Trophoblast cell (in vitro differentiated cells and primary cell): ENCODE results near the gene CNPPD1.
A peak's percentile ranks its signal among the peaks of the same experiment; 100 is the strongest.

Source experiments
- DNase-seq, 2 donors: peaks; one replicate each; pipeline ENCODE4 v3.0.0-alpha.2; 2016
- H2AFZ ChIP-seq: 2 replicates; pipeline ENCODE4 v1.6.1; 2013; ENCODE audit warnings: low read length, moderate library complexity, mild to moderate bottlenecking; ENCODE audit not compliant: insufficient read depth, poor library complexity
- H2AK5ac ChIP-seq: 2 replicates; pipeline ENCODE4 v1.6.1; 2013; ENCODE audit warnings: mild to moderate bottlenecking, low read length
- H2BK120ac ChIP-seq: 2 replicates; pipeline ENCODE4 v1.6.1; 2013; ENCODE audit warnings: low read length, mild to moderate bottlenecking, moderate library complexity; ENCODE audit not compliant: insufficient read depth, poor library complexity
- H2BK12ac ChIP-seq: 2 replicates; pipeline ENCODE4 v1.6.1; 2013; ENCODE audit warnings: mild to moderate bottlenecking, low read length, moderate library complexity
- H2BK5ac ChIP-seq: 2 replicates; pipeline ENCODE4 v1.6.1; 2013; ENCODE audit warnings: low read length, low read depth, moderate library complexity, mild to moderate bottlenecking; ENCODE audit not compliant: poor library complexity
- H3K14ac ChIP-seq: 2 replicates; pipeline ENCODE4 v1.6.1; 2013; ENCODE audit warnings: mild to moderate bottlenecking, low read length
- H3K18ac ChIP-seq: 2 replicates; pipeline ENCODE4 v1.6.1; 2013; ENCODE audit warnings: mild to moderate bottlenecking, low read length
- H3K23ac ChIP-seq: 2 replicates; pipeline ENCODE4 v1.6.1; 2013; ENCODE audit warnings: low read length
- H3K27ac ChIP-seq: 2 replicates; pipeline ENCODE4 v1.5.1; 2013; ENCODE audit warnings: low read depth, mild to moderate bottlenecking, inconsistent platforms, low read length, moderate library complexity
- H3K27me3 ChIP-seq: 2 replicates; pipeline ENCODE4 v1.6.1; 2013; ENCODE audit warnings: inconsistent platforms, mild to moderate bottlenecking, low read length, moderate library complexity; ENCODE audit not compliant: insufficient read depth
- H3K36me3 ChIP-seq, 2 experiments: 1 replicate in 1 of 2; 2 replicates in 1 of 2; pipeline ENCODE4 v1.6.1; 2013; ENCODE audit warnings: low read length in 2 of 2, mild to moderate bottlenecking in 2 of 2, moderate library complexity in 1 of 2; ENCODE audit not compliant: insufficient read depth in 2 of 2, control insufficient read depth in 1 of 2
- H3K4ac ChIP-seq: 2 replicates; pipeline ENCODE4 v1.6.1; 2013; ENCODE audit warnings: low read depth, mild to moderate bottlenecking, low read length, moderate library complexity
- H3K4me1 ChIP-seq, 2 experiments: 1 replicate in 1 of 2; 2 replicates in 1 of 2; pipeline ENCODE4 v1.6.1; 2013; ENCODE audit warnings: low read length in 2 of 2, mild to moderate bottlenecking in 2 of 2, moderate library complexity in 1 of 2; ENCODE audit not compliant: insufficient read depth in 2 of 2, control insufficient read depth in 1 of 2
- H3K4me2 ChIP-seq: 2 replicates; pipeline ENCODE4 v1.6.1; 2013; ENCODE audit warnings: inconsistent platforms, mild to moderate bottlenecking, low read length, moderate library complexity
- H3K4me3 ChIP-seq: 2 replicates; pipeline ENCODE4 v1.5.1; 2013; ENCODE audit warnings: mild to moderate bottlenecking, low read depth, low read length, inconsistent platforms
- H3K79me1 ChIP-seq: one replicate; pipeline ENCODE4 v1.6.1; 2013; ENCODE audit warnings: low read length
- H3K79me2 ChIP-seq: 2 replicates; pipeline ENCODE4 v1.6.1; 2013; ENCODE audit warnings: low read length, mild to moderate bottlenecking; ENCODE audit not compliant: control insufficient read depth, insufficient read depth, poor library complexity
- H3K9ac ChIP-seq: 2 replicates; pipeline ENCODE4 v1.6.1; 2013; ENCODE audit warnings: mild to moderate bottlenecking, low read length
- H3K9me3 ChIP-seq: 2 replicates; pipeline ENCODE4 v1.6.1; 2013; ENCODE audit warnings: low read depth, mild to moderate bottlenecking, control low read depth, inconsistent platforms, low read length; ENCODE audit not compliant: insufficient read depth
- H4K12ac ChIP-seq: 2 replicates; pipeline ENCODE4 v1.6.1; 2013; ENCODE audit warnings: low read depth, mild to moderate bottlenecking, low read length, moderate library complexity
- H4K8ac ChIP-seq: 2 replicates; pipeline ENCODE4 v1.6.1; 2013; ENCODE audit warnings: low read depth, mild to moderate bottlenecking, low read length, moderate library complexity
- H4K91ac ChIP-seq: one replicate; pipeline ENCODE4 v1.6.1; 2013; ENCODE audit warnings: low read depth, mild to moderate bottlenecking, low read length, moderate library complexity
- WGBS: extraction: QIAGEN DNeasy Blood & Tissue Kit; methylation state at CpG from one replicate; pipeline ENCODE4 v1.1.7; 2013; ENCODE audit warnings: missing lambda C conversion rate; ENCODE audit not compliant: insufficient read length, insufficient coverage; ENCODE audit errors: extremely low coverage; 5-methylcytosine and 5-hydroxymethylcytosine counted together

The CNPPD1 gene

DNA sequence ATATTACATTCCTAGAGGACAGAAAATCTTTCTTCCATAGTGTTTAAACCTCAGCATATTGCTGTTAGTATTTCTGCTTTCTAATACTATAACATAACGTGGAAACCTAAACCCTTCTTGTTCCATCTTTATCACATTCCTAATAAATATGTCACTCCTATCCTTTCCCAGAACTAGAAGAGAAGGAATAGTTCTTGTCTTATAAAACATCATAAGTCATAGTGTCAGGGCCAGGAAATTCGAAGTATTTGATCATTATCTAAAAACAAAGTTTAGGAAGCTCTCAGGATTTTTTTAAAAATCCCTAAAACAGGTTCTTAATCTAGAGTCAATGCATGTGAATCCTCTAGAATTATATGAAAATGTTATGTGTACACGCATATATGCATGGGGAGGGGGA, 18.1 kb downstream of the CNPPD1 start:
- no peak overlapping the region for H2BK120ac ChIP-seq
- H3K4me2 ChIP-seq: no peak overlapping the region
- peaks cover 0 to 9% of the 10 kb centered on the region in 2 experiments for H3K4me1 ChIP-seq
- no peak overlapping the region for H4K91ac ChIP-seq
- H3K79me1 ChIP-seq: peaks cover 4% of the 10 kb centered on the region
- no peak overlapping the region for H3K4me3 ChIP-seq
- H3K27ac ChIP-seq: no peak overlapping the region
- H3K23ac ChIP-seq: no peak overlapping the region
- H3K9me3 ChIP-seq: no peaks in the 10 kb centered on the region
- H2AK5ac ChIP-seq: no peak overlapping the region
- H3K18ac ChIP-seq: no peak overlapping the region
- no peak overlapping the region for H3K9ac ChIP-seq
- DNase-seq: peak in 1 of 2 donors; percentile 59
- H3K14ac ChIP-seq: no peak overlapping the region
- no CpG with 5 or more reads among the region's 3 CpGs for WGBS
- H3K79me2 ChIP-seq: peaks cover 2% of the 10 kb centered on the region
- no peak overlapping the region for H2AFZ ChIP-seq
- H4K12ac ChIP-seq: no peak overlapping the region
- H3K27me3 ChIP-seq: no peaks in the 10 kb centered on the region
- no peak overlapping the region for H3K4ac ChIP-seq
- H2BK5ac ChIP-seq: no peak overlapping the region
- no peak overlapping the region for H4K8ac ChIP-seq
- H3K36me3 ChIP-seq: peaks cover 2 to 5% of the 10 kb centered on the region in 2 experiments
- H2BK12ac ChIP-seq: no peak overlapping the region

DNA sequence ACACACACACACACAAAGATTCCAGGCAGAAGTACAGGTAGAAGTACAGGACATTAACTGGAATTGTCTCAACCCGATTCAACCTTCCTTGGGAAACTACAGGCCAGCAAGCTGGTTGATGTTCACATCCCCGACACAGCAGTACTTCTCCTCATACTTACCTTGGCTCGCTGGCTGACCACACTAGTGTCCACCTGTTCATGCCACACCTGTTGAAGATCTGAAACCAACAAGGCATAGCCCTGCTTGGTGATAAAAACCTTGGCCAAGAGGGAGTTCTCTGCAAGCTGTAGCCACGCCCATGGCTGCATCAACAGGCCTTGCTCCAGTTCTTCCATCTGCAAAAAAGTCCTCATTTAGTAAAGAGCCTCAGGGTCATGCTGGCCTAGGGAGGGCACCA, 18.7 kb downstream of the CNPPD1 start:
- Histone ChIP-seq H4K91ac (no peak overlapping the region), H3K79me1 (peaks cover 4% of the 10 kb centered on the region), H4K12ac (no peak overlapping the region), H3K4me1 (peaks cover 0 to 9% of the 10 kb centered on the region in 2 experiments), H2BK12ac (no peak overlapping the region), H4K8ac (no peak overlapping the region), H2BK5ac (no peak overlapping the region), H3K27ac (no peak overlapping the region), H3K23ac (no peak overlapping the region), H2BK120ac (no peak overlapping the region), H3K36me3 (peaks cover 2 to 5% of the 10 kb centered on the region in 2 experiments), H3K4me3 (no peak overlapping the region), H3K9ac (no peak overlapping the region), H3K4me2 (no peak overlapping the region), H2AFZ (no peak overlapping the region), H3K18ac (no peak overlapping the region), H3K27me3 (no peaks in the 10 kb centered on the region), H3K79me2 (peaks cover 2% of the 10 kb centered on the region), H3K14ac (no peak overlapping the region), H2AK5ac (no peak overlapping the region), H3K9me3 (no peaks in the 10 kb centered on the region), H3K4ac (no peak overlapping the region)
- WGBS: no CpG with 5 or more reads among the region's 4 CpGs
- no peak for DNase-seq

DNA sequence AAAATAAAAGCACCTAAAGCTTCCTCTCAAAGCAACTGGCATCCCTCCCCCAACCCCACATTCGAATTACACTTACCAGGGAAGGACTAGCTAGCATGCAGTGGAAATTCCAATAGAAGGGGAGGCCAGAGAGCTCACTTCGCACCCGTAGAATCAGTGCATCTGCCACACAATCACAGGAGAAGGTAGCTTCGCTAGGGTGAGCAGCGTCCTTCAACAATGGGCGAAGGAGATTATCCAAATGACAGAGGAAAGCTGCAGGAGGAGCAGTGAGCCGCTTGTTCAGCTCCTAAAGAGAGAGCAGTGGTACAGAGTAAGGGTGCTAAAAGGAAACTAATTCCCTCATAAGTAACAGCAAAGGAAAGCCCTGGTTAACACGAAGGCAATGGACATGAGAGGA, 19.3 kb downstream of the CNPPD1 start:
- Histone ChIP-seq H3K79me1 (peaks cover 4% of the 10 kb centered on the region), H3K4me1 (peaks cover 0 to 9% of the 10 kb centered on the region in 2 experiments), H3K36me3 (peaks cover 2 to 5% of the 10 kb centered on the region in 2 experiments), H3K18ac (no peak overlapping the region), H4K8ac (no peak overlapping the region), H4K91ac (no peak overlapping the region), H3K9me3 (no peaks in the 10 kb centered on the region), H3K9ac (no peak overlapping the region), H2AK5ac (no peak overlapping the region), H3K79me2 (peaks cover 2% of the 10 kb centered on the region), H3K23ac (no peak overlapping the region), H3K14ac (no peak overlapping the region), H3K4ac (no peak overlapping the region), H3K27me3 (no peaks in the 10 kb centered on the region), H2AFZ (no peak overlapping the region), H2BK5ac (no peak overlapping the region), H4K12ac (no peak overlapping the region), H2BK12ac (no peak overlapping the region), H3K4me3 (no peak overlapping the region), H3K27ac (no peak overlapping the region), H3K4me2 (no peak overlapping the region), H2BK120ac (no peak overlapping the region)
- no CpG with 5 or more reads among the region's 8 CpGs for WGBS
- DNase-seq: no peak

DNA sequence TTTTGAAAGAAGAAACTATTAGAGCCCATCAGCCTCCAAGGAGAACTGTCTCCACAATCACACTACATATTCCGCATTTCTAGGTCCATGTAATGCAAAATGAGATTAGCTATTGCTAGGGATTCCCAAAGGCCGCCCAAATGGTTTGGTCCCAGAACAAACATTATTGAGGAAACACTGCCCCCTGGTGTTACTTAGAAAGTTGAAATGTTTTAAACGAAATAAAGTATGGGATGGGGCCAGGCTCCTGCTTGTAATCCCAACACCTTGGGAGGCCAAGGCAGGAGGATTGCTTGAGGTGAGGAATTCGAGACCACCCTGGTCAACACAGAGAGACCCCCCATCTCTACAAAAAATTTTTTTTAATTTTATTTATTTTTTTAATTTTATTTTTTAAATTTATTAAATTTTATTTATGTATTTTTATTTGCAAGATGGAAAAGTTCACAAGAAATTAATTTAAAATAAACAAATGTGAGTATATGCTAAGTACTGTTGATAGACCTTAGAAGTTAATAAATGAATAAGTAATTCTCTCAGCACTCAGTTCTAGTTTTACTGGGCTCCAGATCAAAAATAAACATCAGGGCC, 21.6 kb downstream of the CNPPD1 start:
- Histone ChIP-seq H3K4me2 (no peak overlapping the region), H3K18ac (no peak overlapping the region), H3K79me2 (no peaks in the 10 kb centered on the region), H2BK5ac (no peak overlapping the region), H4K91ac (no peak overlapping the region), H2AK5ac (no peak overlapping the region), H3K14ac (no peak overlapping the region), H3K79me1 (peaks cover under 1% of the 10 kb centered on the region), H2BK12ac (no peak overlapping the region), H3K36me3 (peaks cover 2 to 5% of the 10 kb centered on the region in 2 experiments), H2AFZ (no peak overlapping the region), H3K27me3 (no peaks in the 10 kb centered on the region), H4K8ac (no peak overlapping the region), H3K9me3 (no peaks in the 10 kb centered on the region), H3K23ac (no peak overlapping the region), H3K4ac (no peak overlapping the region), H2BK120ac (no peak overlapping the region), H3K27ac (no peak overlapping the region), H3K4me1 (peaks cover 0 to 4% of the 10 kb centered on the region in 2 experiments), H3K9ac (no peak overlapping the region), H4K12ac (no peak overlapping the region), H3K4me3 (no peak overlapping the region)
- WGBS: no CpG with 5 or more reads among the region's 4 CpGs
- DNase-seq: peak; percentile 55 to 95
